ENCODE data around the gene DENND6B. TPM values are rescaled to one million over a fixed set of nuclear protein-coding genes. Genes with fewer than 3 reads are reported as not detected.

DENND6B gene
- 4.2 TPM for polyA plus RNA-seq (2013, experiment 1 of 2)
- 3.7 TPM for polyA plus RNA-seq (2013, experiment 2 of 2)

- Histone ChIP-seq H4K91ac (ENCODE audit: low read length) (peak within 1 kb of the TSS; percentile 99), H4K8ac (ENCODE audit: low read length) (peak within 1 kb of the TSS; percentile 100), H3K4ac (ENCODE audit: low read depth in 1 of 2, low read length in 2 of 2) (peak within 1 kb of the TSS; percentile 99), H3K4me3 (ENCODE audit: insufficient read depth in 1 of 2, low read depth in 1 of 2, low read length in 2 of 2) (peak within 1 kb of the TSS; percentile 89), H2BK5ac (ENCODE audit: low read depth, low read length, poor library complexity, severe bottlenecking) (no peak within 1 kb of the TSS), H3K9ac (ENCODE audit: low read length) (peak within 1 kb of the TSS; percentile 97), H3K18ac (ENCODE audit: low read depth in 1 of 2, low read length in 2 of 2) (peak within 1 kb of the TSS; percentile 95 to 98), H2BK12ac (ENCODE audit: low read length in 2 of 2) (peak within 1 kb of the TSS in 1 of 2 experiments; percentile 82), H3K36me3 (ENCODE audit: control insufficient read depth in 1 of 2, insufficient read depth in 2 of 2, low read depth in 1 of 2, low read length in 2 of 2) (no peaks in the 10 kb centered on the region), H3K79me1 (replicated peaks; ENCODE audit: low read length, poor library complexity, severe bottlenecking) (peaks cover 7% of the 10 kb centered on the region), H3K4me2 (ENCODE audit: low read length, poor library complexity, severe bottlenecking) (peak within 1 kb of the TSS; percentile 87), H3K27me3 (ENCODE audit: control insufficient read depth in 1 of 2, insufficient read depth in 1 of 2, low read length in 2 of 2) (no peaks in the 10 kb centered on the region), H3K23ac (ENCODE audit: low read length in 2 of 2) (peak within 1 kb of the TSS in 1 of 2 experiments; percentile 89), H2BK15ac (ENCODE audit: low read depth, poor library complexity, severe bottlenecking) (peak within 1 kb of the TSS; percentile 92), H2AFZ (ENCODE audit: low read depth, low read length) (peak within 1 kb of the TSS; percentile 98), H3K14ac (ENCODE audit: low read length in 2 of 2) (peak within 1 kb of the TSS; percentile 96), H3K27ac (ENCODE audit: low read length, poor library complexity, severe bottlenecking) (no peak within 1 kb of the TSS), H3K9me3 (ENCODE audit: control insufficient read depth, low read length) (no peaks in the 10 kb centered on the region), H2BK120ac (ENCODE audit: low read depth, low read length) (peak within 1 kb of the TSS; percentile 99), H2AK5ac (ENCODE audit: low read length, severe bottlenecking) (peak within 1 kb of the TSS; percentile 97), H3K4me1 (ENCODE audit: control insufficient read depth, insufficient read depth, low read depth, low read length) (peaks cover 16% of the 10 kb centered on the region)
- peak; percentile 69 for DNase-seq
- 17% methylated on average over 67 of the region's 105 CpGs for WGBS
Observed at GRCh38 chr22:50326956-50327710, at the start of gene DENND6B. Gene DENND6B, minus strand, starts transcription at chr22:50327012. Its CDS starts 24 bp downstream, at chr22:50326988.

GRCh38 chr22:50376085-50376651 is 49.4 kb upstream of the DENND6B start:
- DNase-seq, result no peak
- Histone ChIP-seq H3K4ac (ENCODE audit: low read depth in 1 of 2, low read length in 2 of 2) (no peak overlapping the region), H3K18ac (ENCODE audit: low read depth in 1 of 2, low read length in 2 of 2) (no peak overlapping the region), H4K8ac (ENCODE audit: low read length) (no peak overlapping the region), H2BK12ac (ENCODE audit: low read length in 2 of 2) (no peak overlapping the region), H2AK5ac (ENCODE audit: low read length, severe bottlenecking) (no peak overlapping the region), H4K91ac (ENCODE audit: low read length) (no peak overlapping the region), H3K36me3 (ENCODE audit: control insufficient read depth in 1 of 2, insufficient read depth in 2 of 2, low read depth in 1 of 2, low read length in 2 of 2) (peaks cover 45 to 69% of the 10 kb centered on the region in 2 experiments), H2BK5ac (ENCODE audit: low read depth, low read length, poor library complexity, severe bottlenecking) (no peak overlapping the region), H3K9ac (ENCODE audit: low read length) (no peak overlapping the region), H3K9me3 (ENCODE audit: control insufficient read depth, low read length) (no peaks in the 10 kb centered on the region), H3K14ac (ENCODE audit: low read length in 2 of 2) (no peak overlapping the region), H3K4me1 (ENCODE audit: control insufficient read depth, insufficient read depth, low read depth, low read length) (no peaks in the 10 kb centered on the region), H2BK15ac (ENCODE audit: low read depth, poor library complexity, severe bottlenecking) (no peak overlapping the region), H2BK120ac (ENCODE audit: low read depth, low read length) (no peak overlapping the region), H3K4me2 (ENCODE audit: low read length, poor library complexity, severe bottlenecking) (no peak overlapping the region), H2AFZ (ENCODE audit: low read depth, low read length) (no peak overlapping the region), H3K27me3 (ENCODE audit: control insufficient read depth in 1 of 2, insufficient read depth in 1 of 2, low read length in 2 of 2) (no peaks in the 10 kb centered on the region), H3K23ac (ENCODE audit: low read length in 2 of 2) (no peak overlapping the region), H3K79me1 (replicated peaks; ENCODE audit: low read length, poor library complexity, severe bottlenecking) (peaks cover 18% of the 10 kb centered on the region), H3K27ac (ENCODE audit: low read length, poor library complexity, severe bottlenecking) (no peak overlapping the region), H3K4me3 (ENCODE audit: insufficient read depth in 1 of 2, low read depth in 1 of 2, low read length in 2 of 2) (no peak overlapping the region)
- WGBS, result 100% methylated on average over 4 of the region's 5 CpGs

- DNase-seq, result no peak
- Histone ChIP-seq H3K27me3 (ENCODE audit: control insufficient read depth in 1 of 2, insufficient read depth in 1 of 2, low read length in 2 of 2) (no peaks in the 10 kb centered on the region), H3K4me3 (ENCODE audit: insufficient read depth in 1 of 2, low read depth in 1 of 2, low read length in 2 of 2) (no peak overlapping the region), H2BK15ac (ENCODE audit: low read depth, poor library complexity, severe bottlenecking) (no peak overlapping the region), H2AK5ac (ENCODE audit: low read length, severe bottlenecking) (no peak overlapping the region), H2AFZ (ENCODE audit: low read depth, low read length) (no peak overlapping the region), H3K27ac (ENCODE audit: low read length, poor library complexity, severe bottlenecking) (no peak overlapping the region), H3K18ac (ENCODE audit: low read depth in 1 of 2, low read length in 2 of 2) (no peak overlapping the region), H3K4me1 (ENCODE audit: control insufficient read depth, insufficient read depth, low read depth, low read length) (no peaks in the 10 kb centered on the region), H3K79me1 (replicated peaks; ENCODE audit: low read length, poor library complexity, severe bottlenecking) (peaks cover 22% of the 10 kb centered on the region), H3K9ac (ENCODE audit: low read length) (no peak overlapping the region), H2BK120ac (ENCODE audit: low read depth, low read length) (no peak overlapping the region), H2BK12ac (ENCODE audit: low read length in 2 of 2) (no peak overlapping the region), H4K8ac (ENCODE audit: low read length) (no peak overlapping the region), H3K36me3 (ENCODE audit: control insufficient read depth in 1 of 2, insufficient read depth in 2 of 2, low read depth in 1 of 2, low read length in 2 of 2) (peaks cover 29 to 46% of the 10 kb centered on the region in 2 experiments), H3K4ac (ENCODE audit: low read depth in 1 of 2, low read length in 2 of 2) (no peak overlapping the region), H3K14ac (ENCODE audit: low read length in 2 of 2) (no peak overlapping the region), H3K9me3 (ENCODE audit: control insufficient read depth, low read length) (no peaks in the 10 kb centered on the region), H2BK5ac (ENCODE audit: low read depth, low read length, poor library complexity, severe bottlenecking) (no peak overlapping the region), H4K91ac (ENCODE audit: low read length) (peak overlapping the region; percentile 28), H3K23ac (ENCODE audit: low read length in 2 of 2) (no peak overlapping the region), H3K4me2 (ENCODE audit: low read length, poor library complexity, severe bottlenecking) (no peak overlapping the region)
- WGBS, result 100% methylated on average over 1 of the region's 2 CpGs
Observed at GRCh38 chr22:50371101-50371648, 44.4 kb upstream of the DENND6B start.
